IMR-90 (cell line): ENCODE data around the gene COMMD1. TPM values are rescaled to one million over a fixed set of nuclear protein-coding genes. Genes with fewer than 3 reads are reported as not detected.

Source experiments
- ATAC-seq: fragments of 200-7000 bp; cut with Tn5 transposase; 2 replicates; pipeline ENCODE4 v1.9.1; 2020; ENCODE audit warnings: low read depth, mild to moderate bottlenecking, moderate library complexity
- BruUV-seq: library from RNA; stranded (reverse); fragments of 400-500 nt; replicated peaks from 2 replicates; lab custom pipeline; 2021; lab: Mats Ljungman, UMichigan
- CTCF ChIA-PET: fragments of 300-600 bp; formaldehyde crosslinking; extraction: SDS; loops from one replicate; lab custom pipeline; 2021; ENCODE audit warnings: antibody characterized with exemption; lab: Yijun Ruan, JAX
- POLR2A ChIA-PET: fragments of 300-600 bp; sonication (Branson Sonifier 250); formaldehyde crosslinking; loops from one replicate; lab custom pipeline; 2022; ENCODE audit warnings: antibody characterized with exemption; ENCODE audit not compliant: unreplicated experiment; lab: Charles Lee
- DNase-seq: peaks from one replicate; pipeline ENCODE4 v3.0.0; 2013
- H2AFZ ChIP-seq: replicated peaks from 2 replicates; pipeline ENCODE3; 2013; ENCODE audit warnings: low read length, mild to moderate bottlenecking; ENCODE audit not compliant: poor library complexity
- H2AK5ac ChIP-seq: 2 replicates; pipeline ENCODE4 v1.6.1; 2013; ENCODE audit warnings: low read depth, low read length, inconsistent platforms
- H2AK9ac ChIP-seq: replicated peaks from 2 replicates; pipeline ENCODE3; 2013; ENCODE audit warnings: mild to moderate bottlenecking, low read depth, low read length, moderate library complexity; ENCODE audit not compliant: poor library complexity
- H2BK120ac ChIP-seq: 2 replicates; pipeline ENCODE4 v1.6.1; 2013; ENCODE audit warnings: low read depth, low read length, inconsistent platforms
- H2BK15ac ChIP-seq: 3 replicates; pipeline ENCODE4 v1.6.1; 2013; ENCODE audit warnings: low read depth, low read length, inconsistent platforms
- H2BK20ac ChIP-seq: 2 replicates; pipeline ENCODE4 v1.6.1; 2013; ENCODE audit warnings: low read depth, mild to moderate bottlenecking, inconsistent platforms, low read length, moderate library complexity
- H2BK5ac ChIP-seq: 2 replicates; pipeline ENCODE4 v1.6.1; 2013; ENCODE audit warnings: mild to moderate bottlenecking, low read depth, low read length, inconsistent platforms; ENCODE audit not compliant: poor library complexity, severe bottlenecking
- H3K14ac ChIP-seq: replicated peaks from 2 replicates; pipeline ENCODE4 v1.6.1; 2013; ENCODE audit warnings: low read depth, low read length, inconsistent platforms
- H3K18ac ChIP-seq: 2 replicates; pipeline ENCODE4 v1.6.1; 2013; ENCODE audit warnings: low read depth, low read length, control low read depth
- H3K23ac ChIP-seq: 2 replicates; pipeline ENCODE4 v1.6.1; 2013; ENCODE audit warnings: low read depth, low read length, inconsistent platforms
- H3K27ac ChIP-seq: 2 replicates; pipeline ENCODE4 v1.5.1; 2013; ENCODE audit warnings: mild to moderate bottlenecking, control low read depth, low read length; ENCODE audit not compliant: insufficient read depth
- H3K27me3 ChIP-seq: 2 replicates; pipeline ENCODE4 v1.6.1; 2013; ENCODE audit warnings: low read length; ENCODE audit not compliant: control insufficient read depth, insufficient read depth
- H3K36me3 ChIP-seq: 2 replicates; pipeline ENCODE4 v1.6.1; 2013; ENCODE audit warnings: low read length, mixed read lengths; ENCODE audit not compliant: control insufficient read depth, insufficient read depth
- H3K4ac ChIP-seq: 2 replicates; pipeline ENCODE4 v1.6.1; 2013; ENCODE audit warnings: low read depth, low read length, inconsistent platforms
- H3K4me1 ChIP-seq: 2 replicates; pipeline ENCODE4 v1.6.1; 2013; ENCODE audit warnings: low read length, mixed read lengths; ENCODE audit not compliant: control insufficient read depth, insufficient read depth
- H3K4me2 ChIP-seq: 2 replicates; pipeline ENCODE4 v1.6.1; 2013; ENCODE audit warnings: low read depth, mild to moderate bottlenecking, control low read depth, low read length, moderate library complexity
- H3K4me3 ChIP-seq: 2 replicates; pipeline ENCODE4 v1.5.1; 2013; ENCODE audit warnings: low read depth, mild to moderate bottlenecking, control low read depth, low read length, moderate library complexity; ENCODE audit not compliant: insufficient read depth
- H3K56ac ChIP-seq: 2 replicates; pipeline ENCODE4 v1.6.1; 2013; ENCODE audit warnings: low read length, inconsistent platforms; ENCODE audit not compliant: insufficient read depth; ENCODE audit errors: extremely low read depth
- H3K79me1 ChIP-seq, 2 experiments: 2 replicates each; pipeline ENCODE4 v1.6.1; 2013; ENCODE audit warnings: low read length in 2 of 2, inconsistent platforms in 1 of 2, low read depth in 1 of 2
- H3K9ac ChIP-seq: 2 replicates; pipeline ENCODE4 v1.6.1; 2013; ENCODE audit warnings: low read depth, low read length, control low read depth
- H3K9me1 ChIP-seq: 2 replicates; pipeline ENCODE4 v1.6.1; 2013; ENCODE audit warnings: low read length, inconsistent platforms; ENCODE audit not compliant: insufficient read depth
- H3K9me3 ChIP-seq: 2 replicates; pipeline ENCODE4 v1.6.1; 2013; ENCODE audit warnings: low read length; ENCODE audit not compliant: control insufficient read depth, insufficient read depth
- H4K20me1 ChIP-seq: 2 replicates; pipeline ENCODE4 v1.6.1; 2013; ENCODE audit warnings: low read length, inconsistent platforms; ENCODE audit not compliant: insufficient read depth
- H4K5ac ChIP-seq: 2 replicates; pipeline ENCODE4 v1.6.1; 2013; ENCODE audit warnings: mild to moderate bottlenecking, low read depth, low read length, control low read depth
- H4K8ac ChIP-seq, 2 experiments: 2 replicates each; pipeline ENCODE4 v1.6.1; 2013; ENCODE audit warnings: low read depth in 2 of 2, low read length in 2 of 2, control low read depth in 1 of 2, inconsistent platforms in 1 of 2
- H4K91ac ChIP-seq: 2 replicates; pipeline ENCODE4 v1.6.1; 2013; ENCODE audit warnings: low read depth, low read length, inconsistent platforms; ENCODE audit not compliant: insufficient read depth
- BHLHE40 ChIP-seq: fragments of 150-350 bp; IDR thresholded peaks from 2 replicates; pipeline ENCODE4 v1.6.1; 2016; ENCODE audit warnings: mild to moderate bottlenecking, low read depth, low read length
- CHD1 ChIP-seq: IDR thresholded peaks from 2 replicates; pipeline ENCODE4 v1.6.1; 2012; ENCODE audit warnings: low read depth, low read length, improper control_type of control experiment
- CTCF ChIP-seq: conservative IDR thresholded peaks from 2 replicates; pipeline ENCODE4 v1.5.1; 2012; ENCODE audit warnings: mild to moderate bottlenecking, low read depth, low read length, improper control_type of control experiment
- MAFK ChIP-seq: IDR thresholded peaks from 2 replicates; pipeline ENCODE4 v1.6.1; 2012; ENCODE audit warnings: low read depth, low read length, improper control_type of control experiment
- MAZ ChIP-seq: IDR thresholded peaks from 2 replicates; pipeline ENCODE4 v1.6.1; 2012; ENCODE audit warnings: low read depth, mild to moderate bottlenecking, low read length, improper control_type of control experiment, moderate library complexity, borderline replicate concordance
- MXI1 ChIP-seq: IDR thresholded peaks from 2 replicates; pipeline ENCODE4 v1.6.1; 2012; ENCODE audit warnings: low read depth, mild to moderate bottlenecking, low read length, moderate library complexity, borderline replicate concordance
- NFE2L2 ChIP-seq: fragments of 150-350 bp; IDR thresholded peaks from 2 replicates; pipeline ENCODE4 v1.6.1; 2016; ENCODE audit warnings: low read depth, mild to moderate bottlenecking, low read length
- POLR2A ChIP-seq: IDR thresholded peaks from 2 replicates; pipeline ENCODE4 v1.6.1; 2012; ENCODE audit warnings: mild to moderate bottlenecking, low read depth, low read length
- RAD21 ChIP-seq: IDR thresholded peaks from 2 replicates; pipeline ENCODE4 v1.6.1; 2012; ENCODE audit warnings: low read length, improper control_type of control experiment
- RCOR1 ChIP-seq: IDR thresholded peaks from 2 replicates; pipeline ENCODE4 v1.6.1; 2012; ENCODE audit warnings: mild to moderate bottlenecking, low read length, improper control_type of control experiment; ENCODE audit not compliant: insufficient replicate concordance
- SMC3 ChIP-seq: fragments of 150-350 bp; IDR thresholded peaks from 2 replicates; pipeline ENCODE4 v1.6.1; 2016; ENCODE audit warnings: low read depth, mild to moderate bottlenecking, antibody characterized with exemption, low read length, moderate library complexity
- WGBS, 2 experiments: methylation state at CpG; one replicate each; pipeline versions ENCODE4 v1.1.5 to v1.1.7; 2013; ENCODE audit warnings: missing lambda C conversion rate in 2 of 2; ENCODE audit not compliant: insufficient read length in 1 of 2; ENCODE audit errors: extremely low coverage in 2 of 2; 5-methylcytosine and 5-hydroxymethylcytosine counted together
- dilution Hi-C: fragments of 300-500 bp; cut with HindIII; formaldehyde crosslinking; loops from one replicate; pipeline ENCODE4 v1.14.3; 2018; ENCODE audit warnings: low sequenced_read_pairs; ENCODE audit not compliant: unreplicated experiment
- in situ Hi-C: fragments of 300-500 bp; cut with MboI; formaldehyde crosslinking; loops from 3 replicates; pipeline ENCODE4 v1.14.3; 2019; ENCODE audit warnings: low sequenced_read_pairs, inconsistent platforms, mixed read lengths
- intact Hi-C: fragments of 100-400 bp; cut with micrococcal nuclease; formaldehyde crosslinking; loops from 2 replicates; pipeline ENCODE4 v1.10.0; 2022
- polyA plus RNA-seq, 3 experiments: library from polyadenylated mRNA; depleted of rRNA; stranded (reverse); fragments of >200 nt; gene quantifications; 2 replicates each; pipeline ENCODE4 v1.2.3, GENCODE V29; 2012; ENCODE audit warnings: low replicate concordance in 1 of 3
- total RNA-seq: library from RNA; depleted of rRNA; stranded (reverse); fragments of >200 nt; gene quantifications from 2 replicates; pipeline ENCODE4 v1.2.3, GENCODE V29; 2012

Gene COMMD1
- total and polyA plus RNA-seq, 2 of the 4 experiments (the other 2 are of a cell fraction), result 42.8 to 60.4 TPM

GRCh38 chr2:61951881-61952280 is 46.4 kb downstream of the COMMD1 start:
- WGBS, 2 experiments, result 80% methylated on average over 1 of the region's 2 CpGs; no CpG with 5 or more reads in 1 of the 2 experiments
- CTCF ChIA-PET, result no interaction called here
- in situ Hi-C loops (no loop called here), intact Hi-C loops (no loop called here), dilution Hi-C loops (no loop called here)
- Histone ChIP-seq H3K79me1 (peaks cover 5 to 13% of the 10 kb centered on the region in 2 experiments; a peak in 2 of 4 replicates), H4K20me1 (no peaks in the 10 kb centered on the region), H2BK20ac (no peak overlapping the region), H3K14ac (no peak overlapping the region), H4K5ac (no peak overlapping the region), H4K8ac (no peak overlapping the region), H3K4me1 (peaks cover 8% of the 10 kb centered on the region), H2BK5ac (no peak overlapping the region), H3K4me3 (no peak overlapping the region), H3K36me3 (no peaks in the 10 kb centered on the region), H2AK9ac (no peak overlapping the region), H3K9me1 (no peaks in the 10 kb centered on the region; the same call in 1 of the 2 replicates), H3K18ac (no peak overlapping the region), H4K91ac (no peak overlapping the region), H3K9ac (no peak overlapping the region), H3K27me3 (no peaks in the 10 kb centered on the region), H3K4me2 (no peak overlapping the region), H3K4ac (no peak overlapping the region), H3K27ac (no peak overlapping the region), H3K23ac (no peak overlapping the region), H3K56ac (no peak overlapping the region), H2BK15ac (no peak overlapping the region), H2AFZ (no peak overlapping the region), H2AK5ac (no peak overlapping the region), H2BK120ac (no peak overlapping the region), H3K9me3 (peaks cover 3% of the 10 kb centered on the region; the same call in 1 of the 2 replicates)
- TF ChIP-seq MAZ, result no peak
- no peak for TF ChIP-seq MXI1
- TF ChIP-seq RCOR1, result no peak
- TF ChIP-seq BHLHE40, result no peak
- no peak for TF ChIP-seq RAD21
- TF ChIP-seq CTCF, result no peak
- no peak for TF ChIP-seq NFE2L2
- no peak for TF ChIP-seq MAFK
- TF ChIP-seq POLR2A, result no peak
- no peak for TF ChIP-seq SMC3
- no peak for TF ChIP-seq CHD1
- DNase-seq (peak; percentile 51), ATAC-seq (no peak)
- no TSS peak for BruUV-seq
- POLR2A ChIA-PET, result no interaction called here
